22Rv1 (cell line): ENCODE results near the gene EFCC1.

Experiments used
- CTCF ChIP-seq: fragments of 450-650 bp; IDR thresholded peaks from 2 replicates; pipeline ENCODE4 v1.5.1; 2017; ENCODE audit warnings: mild to moderate bottlenecking
- ZFX ChIP-seq: fragments of 450-650 bp; IDR thresholded peaks from 2 replicates; pipeline ENCODE4 v1.6.1; 2017; ENCODE audit warnings: antibody characterized with exemption, borderline replicate concordance

GRCh38 chr3:128967748-128968355 lies 33.3 kb upstream of the EFCC1 start:
- TF ChIP-seq CTCF (no peak), ZFX (no peak)
